WTC11 (cell line): Measurements from ENCODE around the gene LHFPL6.

Experiments
- CTCF ChIP-seq: fragments of 200-600 bp; IDR thresholded peaks from 2 replicates; pipeline ENCODE4 v1.8.0; 2022; ENCODE audit warnings: antibody characterized with exemption
- ELF4 ChIP-seq: sonication (generic); formaldehyde crosslinking; IDR thresholded peaks from 2 replicates; pipeline ENCODE4 v1.8.1; 2022; ENCODE audit warnings: low read depth, mild to moderate bottlenecking, moderate library complexity, missing genetic modification reagents
- MXD4 ChIP-seq: fragments of 250-450 bp; sonication (Bioruptor Pico); IDR thresholded peaks from 2 replicates; pipeline ENCODE4 v1.8.0; 2021; ENCODE audit warnings: mild to moderate bottlenecking, moderate library complexity, borderline replicate concordance

- TF ChIP-seq MXD4 (no peak), CTCF (no peak), ELF4 (CRISPR knock-in tag) (no peak)
These were observed 93.2 kb downstream of the LHFPL6 start for GRCh38 chr13:39509616-39510315.
